Endodermal cell (in vitro differentiated cells): Measurements from ENCODE around the gene CNOT4. TPM values are rescaled to one million over a fixed set of nuclear protein-coding genes. Genes with fewer than 3 reads are reported as not detected.

Experiments
- DNase-seq: peaks from one replicate; pipeline ENCODE4 v3.0.0-alpha.2; 2017
- H3K27ac ChIP-seq: 2 replicates; pipeline ENCODE4 v1.5.1; 2013; ENCODE audit warnings: mild to moderate bottlenecking, low read depth, low read length, moderate library complexity
- H3K27me3 ChIP-seq: 2 replicates; pipeline ENCODE4 v1.6.1; 2013; ENCODE audit warnings: mild to moderate bottlenecking, low read length, moderate library complexity; ENCODE audit not compliant: insufficient read depth, control insufficient read depth, poor library complexity, severe bottlenecking
- H3K36me3 ChIP-seq: 2 replicates; pipeline ENCODE4 v1.7.0; 2013; ENCODE audit warnings: mild to moderate bottlenecking, low read length, moderate library complexity; ENCODE audit not compliant: control insufficient read depth, insufficient read depth
- H3K4me1 ChIP-seq: one replicate; pipeline ENCODE4 v1.7.0; 2013; ENCODE audit warnings: low read length; ENCODE audit not compliant: control insufficient read depth, insufficient read depth
- H3K4me3 ChIP-seq: 2 replicates; pipeline ENCODE4 v1.5.1; 2013; ENCODE audit warnings: mild to moderate bottlenecking, low read length, moderate library complexity
- H3K9ac ChIP-seq: 2 replicates; pipeline ENCODE4 v1.6.1; 2013; ENCODE audit warnings: mild to moderate bottlenecking, low read length, moderate library complexity; ENCODE audit not compliant: poor library complexity, severe bottlenecking; ENCODE audit errors: extremely low read depth
- H3K9me3 ChIP-seq: 2 replicates; pipeline ENCODE4 v1.6.1; 2013; ENCODE audit warnings: mild to moderate bottlenecking, low read length, moderate library complexity; ENCODE audit not compliant: control insufficient read depth
- H3K27ac Mint-ChIP-seq: 2 replicates; pipeline ENCODE4 v1.8.0; 2020; ENCODE audit warnings: mixed read lengths
- H3K27me3 Mint-ChIP-seq: 2 replicates; pipeline ENCODE4 v1.8.0; 2021; ENCODE audit warnings: mild to moderate bottlenecking, mixed read lengths; ENCODE audit not compliant: insufficient read depth
- H3K36me3 Mint-ChIP-seq: 2 replicates; pipeline ENCODE4 v1.8.0; 2020; ENCODE audit warnings: low read depth, mixed read lengths
- H3K4me1 Mint-ChIP-seq: 2 replicates; pipeline ENCODE4 v1.8.0; 2020; ENCODE audit warnings: mixed read lengths
- H3K4me3 Mint-ChIP-seq: 2 replicates; pipeline ENCODE4 v1.8.0; 2020; ENCODE audit warnings: mild to moderate bottlenecking, moderate library complexity, mixed read lengths
- H3K9me3 Mint-ChIP-seq: 2 replicates; pipeline ENCODE4 v1.8.0; 2020; ENCODE audit warnings: mild to moderate bottlenecking, mixed read lengths
- WGBS, 2 experiments: methylation state at CpG; one replicate each; pipeline versions ENCODE4 v1.1.5 to v1.1.7; 2013; ENCODE audit warnings: missing lambda C conversion rate in 2 of 2, mixed read lengths in 1 of 2; ENCODE audit not compliant: insufficient coverage in 1 of 2, insufficient read length in 1 of 2; 5-methylcytosine and 5-hydroxymethylcytosine counted together
- total RNA-seq, 2 donors: library from RNA; stranded (reverse); fragmentation: NEBNext Ultra II Directional in 1 of 2; extraction: Animal tissue kit (Norgen Biotek cat#: 25700) in 1 of 2; gene quantifications; 2 replicates in 1 of 2; 3 replicates in 1 of 2; pipeline ENCODE4 v1.2.1, GENCODE V29; 2021
- TF ChIP-seq, protein P1 (sequence below): fragments of 200-600 bp; sonication (generic); conservative IDR thresholded peaks from 2 replicates; pipeline ENCODE4 v1.5.0; 2021; ENCODE audit warnings: antibody characterized with exemption, mild to moderate bottlenecking

CNOT4 gene
- total RNA-seq, 2 donors from 2014 or later: 22.7 to 23.8 TPM

GRCh38 chr7:135467207-135467711 is 42.6 kb downstream of the CNOT4 start:
- Histone ChIP-seq H3K36me3 (no peaks in the 10 kb centered on the region), H3K27ac (no peak overlapping the region), H3K9ac (no peak overlapping the region), H3K4me1 (no peaks in the 10 kb centered on the region), H3K4me3 (no peak overlapping the region), H3K27me3 (no peaks in the 10 kb centered on the region), H3K9me3 (no peaks in the 10 kb centered on the region)
- no peak overlapping the region for H3K4me3 Mint-ChIP-seq
- no peak for DNase-seq
- no peaks in the 10 kb centered on the region for H3K27me3 Mint-ChIP-seq
- H3K9me3 Mint-ChIP-seq: peaks cover 4% of the 10 kb centered on the region
- no peaks in the 10 kb centered on the region for H3K4me1 Mint-ChIP-seq
- H3K36me3 Mint-ChIP-seq: peaks cover 12% of the 10 kb centered on the region
- TF ChIP-seq, protein P1, sequence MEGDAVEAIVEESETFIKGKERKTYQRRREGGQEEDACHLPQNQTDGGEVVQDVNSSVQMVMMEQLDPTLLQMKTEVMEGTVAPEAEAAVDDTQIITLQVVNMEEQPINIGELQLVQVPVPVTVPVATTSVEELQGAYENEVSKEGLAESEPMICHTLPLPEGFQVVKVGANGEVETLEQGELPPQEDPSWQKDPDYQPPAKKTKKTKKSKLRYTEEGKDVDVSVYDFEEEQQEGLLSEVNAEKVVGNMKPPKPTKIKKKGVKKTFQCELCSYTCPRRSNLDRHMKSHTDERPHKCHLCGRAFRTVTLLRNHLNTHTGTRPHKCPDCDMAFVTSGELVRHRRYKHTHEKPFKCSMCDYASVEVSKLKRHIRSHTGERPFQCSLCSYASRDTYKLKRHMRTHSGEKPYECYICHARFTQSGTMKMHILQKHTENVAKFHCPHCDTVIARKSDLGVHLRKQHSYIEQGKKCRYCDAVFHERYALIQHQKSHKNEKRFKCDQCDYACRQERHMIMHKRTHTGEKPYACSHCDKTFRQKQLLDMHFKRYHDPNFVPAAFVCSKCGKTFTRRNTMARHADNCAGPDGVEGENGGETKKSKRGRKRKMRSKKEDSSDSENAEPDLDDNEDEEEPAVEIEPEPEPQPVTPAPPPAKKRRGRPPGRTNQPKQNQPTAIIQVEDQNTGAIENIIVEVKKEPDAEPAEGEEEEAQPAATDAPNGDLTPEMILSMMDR: no peak
- WGBS, 2 experiments: 96 to 100% methylated on average over 3 to 5 of the region's 5 CpGs
- H3K27ac Mint-ChIP-seq: no peak overlapping the region

GRCh38 chr7:135466442-135467206 is 43.3 kb downstream of the CNOT4 start:
- H3K4me3 ChIP-seq: no peak overlapping the region
- no peaks in the 10 kb centered on the region for H3K27me3 ChIP-seq
- TF ChIP-seq, protein P1: no peak
- Mint-ChIP-seq H3K36me3 (peaks cover 12% of the 10 kb centered on the region), H3K9me3 (peaks cover 4% of the 10 kb centered on the region), H3K4me3 (no peak overlapping the region), H3K4me1 (no peaks in the 10 kb centered on the region), H3K27me3 (no peaks in the 10 kb centered on the region), H3K27ac (no peak overlapping the region)
- 84 to 100% methylated on average over 1 to 3 of the region's 3 CpGs for WGBS, 2 experiments
- no peaks in the 10 kb centered on the region for H3K4me1 ChIP-seq
- no peaks in the 10 kb centered on the region for H3K36me3 ChIP-seq
- no peak overlapping the region for H3K27ac ChIP-seq
- H3K9ac ChIP-seq: no peak overlapping the region
- H3K9me3 ChIP-seq: no peaks in the 10 kb centered on the region
- no peak for DNase-seq

DNA sequence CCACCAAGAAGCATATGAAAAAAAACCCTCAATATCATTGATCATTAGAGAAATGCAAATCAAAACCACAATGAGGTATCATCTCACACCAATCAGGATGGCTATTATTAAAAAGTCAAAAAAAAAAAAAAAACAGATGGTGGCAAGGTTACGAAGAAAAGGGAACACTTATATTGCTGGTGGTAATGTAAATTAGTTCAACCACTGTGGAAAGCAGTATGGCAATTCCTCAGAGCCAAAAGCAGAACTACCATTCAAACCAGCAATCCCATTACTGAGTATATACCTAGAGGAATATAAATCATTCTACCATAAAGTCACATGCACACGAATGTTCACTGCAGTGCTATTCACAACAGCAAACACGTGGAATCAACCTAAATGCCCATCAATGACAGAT is 46.0 kb downstream of the CNOT4 start:
- Mint-ChIP-seq H3K36me3 (peaks cover 12% of the 10 kb centered on the region), H3K27me3 (no peaks in the 10 kb centered on the region), H3K4me1 (peaks cover 13% of the 10 kb centered on the region), H3K9me3 (peaks cover 4% of the 10 kb centered on the region), H3K27ac (no peak overlapping the region), H3K4me3 (no peak overlapping the region)
- Histone ChIP-seq H3K9ac (no peak overlapping the region), H3K4me3 (no peak overlapping the region), H3K9me3 (no peaks in the 10 kb centered on the region), H3K27me3 (no peaks in the 10 kb centered on the region), H3K27ac (no peak overlapping the region), H3K4me1 (peaks cover 4% of the 10 kb centered on the region), H3K36me3 (no peaks in the 10 kb centered on the region)
- TF ChIP-seq, protein P1: no peak
- no peak for DNase-seq
- WGBS, 2 experiments: 98 to 100% methylated on average over 1 to 2 of the region's 3 CpGs
